HEK293 (cell line): ENCODE data around the gene LYVE1.

Experiments
- CTCF ChIA-PET: fragments of 350-600 bp; formaldehyde crosslinking; extraction: SDS; loops from one replicate; lab custom pipeline; 2021; ENCODE audit warnings: antibody characterized with exemption; lab: Yijun Ruan, JAX
- POLR2A ChIA-PET: fragments of 300-600 bp; formaldehyde crosslinking; extraction: SDS; loops from one replicate; lab custom pipeline; 2020; ENCODE audit warnings: antibody characterized with exemption, inconsistent platforms; lab: Yijun Ruan, JAX
- H3K27ac ChIP-seq: fragments of 200-500 bp; sonication (Bioruptor generic); 2 replicates; pipeline ENCODE4 v1.5.1; 2014; ENCODE audit warnings: low read depth, low read length, control low read depth, inconsistent platforms; ENCODE audit errors: extremely low read depth
- H3K36me3 ChIP-seq, 2 experiments: fragments of 200-500 bp in 1 of 2; sonication (Bioruptor generic) in 1 of 2; 1 replicate in 1 of 2; 2 replicates in 1 of 2; pipeline ENCODE4 v1.5.1; 2014 to 2017; ENCODE audit warnings: inconsistent platforms in 2 of 2, low read length in 2 of 2; ENCODE audit not compliant: control insufficient read depth in 2 of 2, insufficient read depth in 1 of 2
- H3K4me1 ChIP-seq: fragments of 200-500 bp; sonication (Bioruptor generic); 2 replicates; pipeline ENCODE4 v1.5.1; 2014; ENCODE audit warnings: mild to moderate bottlenecking, low read length, inconsistent platforms; ENCODE audit not compliant: control insufficient read depth, insufficient read depth
- H3K4me3 ChIP-seq: 2 replicates; pipeline ENCODE4 v1.5.1; 2011; ENCODE audit warnings: low read depth, mild to moderate bottlenecking, control low read depth, low read length, moderate library complexity
- H3K9me3 ChIP-seq: fragments of 200-500 bp; sonication (Bioruptor generic); 2 replicates; pipeline ENCODE4 v1.5.1; 2014; ENCODE audit warnings: low read depth, low read length, inconsistent platforms; ENCODE audit not compliant: control insufficient read depth, insufficient read depth
- ATF2 ChIP-seq: fragments of 450-650 bp; formaldehyde crosslinking; IDR thresholded peaks from 2 replicates; pipeline ENCODE4 v1.5.1; 2016; ENCODE audit warnings: missing biosample characterization, missing genetic modification characterization, low read depth
- ELK4 ChIP-seq: IDR thresholded peaks from 2 replicates; pipeline ENCODE4 v1.6.1; 2011; ENCODE audit warnings: mild to moderate bottlenecking, low read depth, low read length, borderline replicate concordance
- GLI2 ChIP-seq: fragments of 450-650 bp; formaldehyde crosslinking; IDR thresholded peaks from 2 replicates; pipeline ENCODE4; 2017; ENCODE audit warnings: missing biosample characterization, missing genetic modification characterization, low read depth, borderline replicate concordance
- IKZF3 ChIP-seq: fragments of 450-650 bp; IDR thresholded peaks from 2 replicates; pipeline ENCODE4 v1.5.0; 2018; ENCODE audit warnings: missing biosample characterization, mild to moderate bottlenecking, missing genetic modification characterization, moderate library complexity
- INSM2 ChIP-seq: fragments of 450-650 bp; formaldehyde crosslinking; IDR thresholded peaks from 2 replicates; pipeline ENCODE4 v1.5.1; 2016; ENCODE audit warnings: missing biosample characterization, missing genetic modification characterization
- KLF16 ChIP-seq: fragments of 450-650 bp; formaldehyde crosslinking; IDR thresholded peaks from 2 replicates; pipeline ENCODE4 v1.5.1; 2017; ENCODE audit warnings: missing biosample characterization, missing genetic modification characterization
- MEIS1 ChIP-seq: sonication (generic); formaldehyde crosslinking; IDR thresholded peaks from 2 replicates; pipeline ENCODE4 v1.8.1; 2022; ENCODE audit warnings: missing genetic modification reagents, mild to moderate bottlenecking, borderline replicate concordance
- PATZ1 ChIP-seq: fragments of 450-650 bp; formaldehyde crosslinking; IDR thresholded peaks from 2 replicates; pipeline ENCODE4 v1.5.1; 2016; ENCODE audit warnings: missing biosample characterization, missing genetic modification characterization
- PRDM10 ChIP-seq: fragments of 450-650 bp; formaldehyde crosslinking; IDR thresholded peaks from 2 replicates; pipeline ENCODE4 v1.5.1; 2016; ENCODE audit warnings: missing biosample characterization, missing genetic modification characterization
- SETDB1 ChIP-seq: IDR thresholded peaks from one replicate; pipeline ENCODE4 v1.6.1; 2017; ENCODE audit warnings: mild to moderate bottlenecking, low read length, moderate library complexity, mixed read lengths; ENCODE audit not compliant: insufficient read length
- ZBTB20 ChIP-seq: fragments of 450-650 bp; formaldehyde crosslinking; IDR thresholded peaks from 2 replicates; pipeline ENCODE4 v1.5.1; 2016; ENCODE audit warnings: missing biosample characterization, missing genetic modification characterization
- ZFP41 ChIP-seq: fragments of 450-650 bp; formaldehyde crosslinking; IDR thresholded peaks from 2 replicates; pipeline ENCODE4 v1.5.1; 2016; ENCODE audit warnings: missing biosample characterization, missing genetic modification characterization, borderline replicate concordance
- ZNF157 ChIP-seq: fragments of 450-650 bp; formaldehyde crosslinking; IDR thresholded peaks from 2 replicates; pipeline ENCODE4 v1.5.1; 2016; ENCODE audit warnings: missing biosample characterization, missing genetic modification characterization
- ZNF423 ChIP-seq: fragments of 450-650 bp; formaldehyde crosslinking; IDR thresholded peaks from 2 replicates; pipeline ENCODE4 v1.5.1; 2016; ENCODE audit warnings: missing biosample characterization, missing genetic modification characterization
- ZNF548 ChIP-seq: fragments of 450-650 bp; formaldehyde crosslinking; IDR thresholded peaks from 2 replicates; pipeline ENCODE4 v1.5.1; 2016; ENCODE audit warnings: missing biosample characterization, missing genetic modification characterization
- ZNF600 ChIP-seq: fragments of 450-650 bp; formaldehyde crosslinking; IDR thresholded peaks from 2 replicates; pipeline ENCODE4 v1.5.1; 2016; ENCODE audit warnings: missing biosample characterization, missing genetic modification characterization
- ZNF621 ChIP-seq: fragments of 450-650 bp; formaldehyde crosslinking; IDR thresholded peaks from 2 replicates; pipeline ENCODE4 v1.5.1; 2017; ENCODE audit warnings: missing biosample characterization, missing genetic modification characterization
- ZNF623 ChIP-seq: fragments of 450-650 bp; formaldehyde crosslinking; IDR thresholded peaks from 2 replicates; pipeline ENCODE4 v1.5.1; 2016; ENCODE audit warnings: missing biosample characterization, missing genetic modification characterization
- ZNF629 ChIP-seq: fragments of 450-650 bp; formaldehyde crosslinking; IDR thresholded peaks from 2 replicates; pipeline ENCODE4 v1.5.1; 2017; ENCODE audit warnings: missing biosample characterization, missing genetic modification characterization
- ZNF76 ChIP-seq: fragments of 450-650 bp; formaldehyde crosslinking; IDR thresholded peaks from 2 replicates; pipeline ENCODE4; 2016; ENCODE audit warnings: low read depth, missing biosample characterization, missing genetic modification characterization, borderline replicate concordance
- ZNF777 ChIP-seq: fragments of 450-650 bp; formaldehyde crosslinking; IDR thresholded peaks from 2 replicates; pipeline ENCODE4 v1.5.1; 2017; ENCODE audit warnings: missing biosample characterization, missing genetic modification characterization, borderline replicate concordance
- ZXDB ChIP-seq: fragments of 450-650 bp; formaldehyde crosslinking; IDR thresholded peaks from 2 replicates; pipeline ENCODE4 v1.5.1; 2016; ENCODE audit warnings: missing biosample characterization, missing genetic modification characterization

LYVE1 gene

GRCh38 chr11:10602366-10602765 lies 33.9 kb upstream of the LYVE1 start:
- Histone ChIP-seq H3K4me3 (no peak overlapping the region), H3K36me3 (no peaks in the 10 kb centered on the region), H3K9me3 (no peaks in the 10 kb centered on the region), H3K27ac (no peak overlapping the region), H3K4me1 (no peaks in the 10 kb centered on the region)
- POLR2A ChIA-PET, result no interaction called here
- TF ChIP-seq ZNF777 (no peak), ATF2 (tag by site-specific recombination) (no peak), PATZ1 (tag by site-specific recombination) (no peak)
- CTCF ChIA-PET, result no interaction called here

GRCh38 chr11:10601837-10602236 lies 33.4 kb upstream of the LYVE1 start:
- Histone ChIP-seq H3K36me3 (no peaks in the 10 kb centered on the region), H3K9me3 (no peaks in the 10 kb centered on the region), H3K27ac (no peak overlapping the region), H3K4me1 (no peaks in the 10 kb centered on the region), H3K4me3 (no peak overlapping the region)
- POLR2A ChIA-PET, result no interaction called here
- no peak for TF ChIP-seq SETDB1
- no peak for TF ChIP-seq ZNF548 (tag by site-specific recombination)
- no peak for TF ChIP-seq KLF16 (tag by site-specific recombination)
- no peak for TF ChIP-seq ZNF777
- no peak for TF ChIP-seq ZFP41 (tag by site-specific recombination)
- no peak for TF ChIP-seq ELK4
- no peak for TF ChIP-seq ZNF623 (tag by site-specific recombination)
- no peak for TF ChIP-seq ZNF621 (tag by site-specific recombination)
- TF ChIP-seq ZNF157 (tag by site-specific recombination), result no peak
- TF ChIP-seq ZNF629 (tag by site-specific recombination), result no peak
- no peak for TF ChIP-seq IKZF3 (tag by site-specific recombination)
- no peak for TF ChIP-seq GLI2
- TF ChIP-seq ZNF76 (tag by site-specific recombination), result no peak
- TF ChIP-seq PRDM10 (tag by site-specific recombination), result no peak
- TF ChIP-seq ZNF423, result no peak
- TF ChIP-seq ZXDB (tag by site-specific recombination), result no peak
- TF ChIP-seq ZNF600, result no peak
- no peak for TF ChIP-seq MEIS1 (CRISPR knock-in tag)
- no peak for TF ChIP-seq ZBTB20
- no peak for TF ChIP-seq INSM2
- CTCF ChIA-PET, result no interaction called here
